Testis (tissue), 2 donors: Measurements from ENCODE around the gene CDK5R1.

Experiments used
- CTCF ChIP-seq, 3 experiments: fragments of 450-650 bp in 2 of 3; fragments of 200-600 bp in 1 of 3; sonication (generic) in 1 of 3; IDR thresholded peaks; one replicate each; pipeline ENCODE4 v1.5.1; 2016 to 2019; ENCODE audit warnings: antibody characterized with exemption in 3 of 3, mild to moderate bottlenecking in 2 of 3, moderate library complexity in 1 of 3
- POLR2A ChIP-seq: fragments of 450-650 bp; IDR thresholded peaks from one replicate; pipeline ENCODE4 v1.6.1; 2017; ENCODE audit warnings: antibody characterized with exemption, mild to moderate bottlenecking, moderate library complexity

GRCh38 chr17:32523827-32524552 lies 37.2 kb downstream of the CDK5R1 start:
- TF ChIP-seq CTCF (IDR thresholded peaks at IDR 0.05) (no peak), POLR2A (no peak)
